ENCODE results near the gene RBM20.
"Not testable (repeated sequence)": the region's sequence is repeated elsewhere in the genome, so short reads cannot be mapped to it uniquely, and the experiment has no call there.

The RBM20 gene

GRCh38 chr10:110615057-110615747, 28.9 kb upstream of the RBM20 start:
- H3K9me3 ChIP-seq (ENCODE audit: low read length): no peaks in the 10 kb centered on the region
- H3K4me3 ChIP-seq (ENCODE audit: low read length): no peak overlapping the region
- H3K36me3 ChIP-seq (ENCODE audit: insufficient read depth, low read length): no peaks in the 10 kb centered on the region
- peaks cover 6% of the 10 kb centered on the region for H3K4me1 ChIP-seq (ENCODE audit: insufficient read depth, low read length)
- H2AFZ ChIP-seq (ENCODE audit: low read depth, low read length): no peak overlapping the region
- no peaks in the 10 kb centered on the region for H3K27me3 ChIP-seq (ENCODE audit: insufficient read depth, low read length)

- no peak overlapping the region for H3K4me3 ChIP-seq (ENCODE audit: low read length)
- no peaks in the 10 kb centered on the region for H3K27me3 ChIP-seq (ENCODE audit: insufficient read depth, low read length)
- H3K4me1 ChIP-seq (ENCODE audit: insufficient read depth, low read length): peaks cover 2% of the 10 kb centered on the region
- H2AFZ ChIP-seq (ENCODE audit: low read depth, low read length): no peak overlapping the region
- no peaks in the 10 kb centered on the region for H3K36me3 ChIP-seq (ENCODE audit: insufficient read depth, low read length)
- no peaks in the 10 kb centered on the region for H3K9me3 ChIP-seq (ENCODE audit: low read length)
Observed at GRCh38 chr10:110616493-110617033, 27.6 kb upstream of the RBM20 start.

GRCh38 chr10:110617425-110618229, 26.5 kb upstream of the RBM20 start:
- no peaks in the 10 kb centered on the region for H3K9me3 ChIP-seq (ENCODE audit: low read length)
- no peak overlapping the region for H2AFZ ChIP-seq (ENCODE audit: low read depth, low read length)
- no peaks in the 10 kb centered on the region for H3K4me1 ChIP-seq (ENCODE audit: insufficient read depth, low read length)
- no peak overlapping the region for H3K4me3 ChIP-seq (ENCODE audit: low read length)
- H3K27me3 ChIP-seq (ENCODE audit: insufficient read depth, low read length): no peaks in the 10 kb centered on the region
- no peaks in the 10 kb centered on the region for H3K36me3 ChIP-seq (ENCODE audit: insufficient read depth, low read length)

- H2AFZ ChIP-seq (ENCODE audit: low read depth, low read length): no peak overlapping the region
- no peak overlapping the region for H3K4me3 ChIP-seq (ENCODE audit: low read length)
- H3K36me3 ChIP-seq (ENCODE audit: insufficient read depth, low read length): no peaks in the 10 kb centered on the region
- H3K27me3 ChIP-seq (ENCODE audit: insufficient read depth, low read length): no peaks in the 10 kb centered on the region
- H3K9me3 ChIP-seq (ENCODE audit: low read length): no peaks in the 10 kb centered on the region
- no peaks in the 10 kb centered on the region for H3K4me1 ChIP-seq (ENCODE audit: insufficient read depth, low read length)
Observed at GRCh38 chr10:110618230-110618610, 25.9 kb upstream of the RBM20 start.

- no peak overlapping the region for H3K4me3 ChIP-seq (ENCODE audit: low read length)
- H3K9me3 ChIP-seq (ENCODE audit: low read length): no peaks in the 10 kb centered on the region
- no peaks in the 10 kb centered on the region for H3K36me3 ChIP-seq (ENCODE audit: insufficient read depth, low read length)
- H3K27me3 ChIP-seq (ENCODE audit: insufficient read depth, low read length): peaks cover 3% of the 10 kb centered on the region
- H2AFZ ChIP-seq (ENCODE audit: low read depth, low read length): no peak overlapping the region
- H3K4me1 ChIP-seq (ENCODE audit: insufficient read depth, low read length): no peaks in the 10 kb centered on the region
Observed at GRCh38 chr10:110619514-110620397, 24.4 kb upstream of the RBM20 start.

- H3K4me3 ChIP-seq (ENCODE audit: low read length): no peak overlapping the region
- H3K36me3 ChIP-seq (ENCODE audit: insufficient read depth, low read length): no peaks in the 10 kb centered on the region
- H3K27me3 ChIP-seq (ENCODE audit: insufficient read depth, low read length): peaks cover 4% of the 10 kb centered on the region
- no peaks in the 10 kb centered on the region for H3K9me3 ChIP-seq (ENCODE audit: low read length)
- H3K4me1 ChIP-seq (ENCODE audit: insufficient read depth, low read length): no peaks in the 10 kb centered on the region
- no peak overlapping the region for H2AFZ ChIP-seq (ENCODE audit: low read depth, low read length)
Observed at GRCh38 chr10:110620398-110620719, 23.8 kb upstream of the RBM20 start.

- H3K4me3 ChIP-seq (ENCODE audit: low read length); H2AFZ ChIP-seq (ENCODE audit: low read depth, low read length); H3K9me3 ChIP-seq (ENCODE audit: low read length); H3K4me1 ChIP-seq (ENCODE audit: insufficient read depth, low read length); H3K36me3 ChIP-seq (ENCODE audit: insufficient read depth, low read length): not testable (repeated sequence)
- H3K27me3 ChIP-seq (ENCODE audit: insufficient read depth, low read length): peaks cover 16% of the 10 kb centered on the region
Observed at GRCh38 chr10:110623316-110623715, 20.8 kb upstream of the RBM20 start.

GRCh38 chr10:110625356-110625894, 18.7 kb upstream of the RBM20 start:
- Histone ChIP-seq H3K9me3 (ENCODE audit: low read length) (peaks cover 3% of the 10 kb centered on the region), H3K4me1 (ENCODE audit: insufficient read depth, low read length) (no peaks in the 10 kb centered on the region), H3K27me3 (ENCODE audit: insufficient read depth, low read length) (peaks cover 24% of the 10 kb centered on the region), H3K4me3 (ENCODE audit: low read length) (no peak overlapping the region), H3K36me3 (ENCODE audit: insufficient read depth, low read length) (no peaks in the 10 kb centered on the region), H2AFZ (ENCODE audit: low read depth, low read length) (no peak overlapping the region)

- peaks cover 24% of the 10 kb centered on the region for H3K27me3 ChIP-seq (ENCODE audit: insufficient read depth, low read length)
- no peaks in the 10 kb centered on the region for H3K36me3 ChIP-seq (ENCODE audit: insufficient read depth, low read length)
- no peaks in the 10 kb centered on the region for H3K4me1 ChIP-seq (ENCODE audit: insufficient read depth, low read length)
- H2AFZ ChIP-seq (ENCODE audit: low read depth, low read length): no peak overlapping the region
- H3K9me3 ChIP-seq (ENCODE audit: low read length): peaks cover 3% of the 10 kb centered on the region
- no peak overlapping the region for H3K4me3 ChIP-seq (ENCODE audit: low read length)
Observed at GRCh38 chr10:110625951-110626855, 17.9 kb upstream of the RBM20 start.

GRCh38 chr10:110628161-110628560, 16.0 kb upstream of the RBM20 start:
- peaks cover 8% of the 10 kb centered on the region for H3K9me3 ChIP-seq (ENCODE audit: low read length)
- no peaks in the 10 kb centered on the region for H3K36me3 ChIP-seq (ENCODE audit: insufficient read depth, low read length)
- no peak overlapping the region for H2AFZ ChIP-seq (ENCODE audit: low read depth, low read length)
- no peak overlapping the region for H3K4me3 ChIP-seq (ENCODE audit: low read length)
- H3K27me3 ChIP-seq (ENCODE audit: insufficient read depth, low read length): peaks cover 29% of the 10 kb centered on the region
- H3K4me1 ChIP-seq (ENCODE audit: insufficient read depth, low read length): no peaks in the 10 kb centered on the region

- Histone ChIP-seq H2AFZ (ENCODE audit: low read depth, low read length) (no peak overlapping the region), H3K4me1 (ENCODE audit: insufficient read depth, low read length) (no peaks in the 10 kb centered on the region), H3K4me3 (ENCODE audit: low read length) (no peak overlapping the region), H3K36me3 (ENCODE audit: insufficient read depth, low read length) (no peaks in the 10 kb centered on the region), H3K27me3 (ENCODE audit: insufficient read depth, low read length) (peaks cover 28% of the 10 kb centered on the region), H3K9me3 (ENCODE audit: low read length) (peaks cover 8% of the 10 kb centered on the region)
Observed at GRCh38 chr10:110629680-110630191, 14.4 kb upstream of the RBM20 start.

GRCh38 chr10:110631934-110632333, 12.2 kb upstream of the RBM20 start:
- Histone ChIP-seq H2AFZ (ENCODE audit: low read depth, low read length) (no peak overlapping the region), H3K27me3 (ENCODE audit: insufficient read depth, low read length) (peaks cover 26% of the 10 kb centered on the region), H3K4me1 (ENCODE audit: insufficient read depth, low read length) (peaks cover under 1% of the 10 kb centered on the region), H3K9me3 (ENCODE audit: low read length) (peaks cover 8% of the 10 kb centered on the region), H3K4me3 (ENCODE audit: low read length) (no peak overlapping the region), H3K36me3 (ENCODE audit: insufficient read depth, low read length) (no peaks in the 10 kb centered on the region)

Measured in neuron (in vitro differentiated cells).